Spleen (tissue), 11 donors: ENCODE data around the gene C1QTNF5. TPM values are rescaled to one million over a fixed set of nuclear protein-coding genes. Genes with fewer than 3 reads are reported as not detected.

Experiments
- DNase-seq: peaks from one replicate; pipeline ENCODE4 v3.0.0-alpha.2; 2020
- H3K27ac ChIP-seq, 8 donors: fragments of 200-600 bp; sonication (generic) in 7 of 8; 1 replicate in 4 of 8; 2 replicates in 4 of 8; pipeline versions ENCODE4 v1.5.0 to v1.8.0; 2016 to 2021; ENCODE audit warnings: inconsistent platforms in 4 of 8, mild to moderate bottlenecking in 4 of 8, moderate library complexity in 1 of 8
- H3K27me3 ChIP-seq, 7 donors: fragments of 200-600 bp; sonication (generic) in 6 of 7; replicated peaks in 1 of 7; 1 replicate in 4 of 7; 2 replicates in 3 of 7; pipeline versions ENCODE4 v1.5.0 to v1.8.0; 2016 to 2021; ENCODE audit warnings: inconsistent platforms in 3 of 7, mild to moderate bottlenecking in 1 of 7
- H3K36me3 ChIP-seq, 6 donors: fragments of 200-600 bp; sonication (generic) in 5 of 6; 1 replicate in 4 of 6; 2 replicates in 2 of 6; pipeline versions ENCODE4 v1.5.0 to v1.8.0; 2016 to 2021; ENCODE audit warnings: inconsistent platforms in 2 of 6
- H3K4me1 ChIP-seq, 6 donors: fragments of 200-600 bp; sonication (generic) in 5 of 6; 1 replicate in 3 of 6; 2 replicates in 3 of 6; pipeline versions ENCODE4 v1.5.0 to v1.8.0; 2016 to 2021; ENCODE audit warnings: inconsistent platforms in 3 of 6
- H3K4me3 ChIP-seq, 8 donors: fragments of 200-600 bp; sonication (generic) in 7 of 8; 1 replicate in 4 of 8; 2 replicates in 4 of 8; pipeline versions ENCODE4 v1.5.0 to v1.8.0; 2016 to 2021; ENCODE audit warnings: inconsistent platforms in 4 of 8, mild to moderate bottlenecking in 4 of 8, moderate library complexity in 2 of 8
- H3K9me3 ChIP-seq, 8 donors: fragments of 200-600 bp; sonication (generic) in 7 of 8; 1 replicate in 4 of 8; 2 replicates in 4 of 8; pipeline versions ENCODE4 v1.5.0 to v1.8.0; 2016 to 2021; ENCODE audit warnings: inconsistent platforms in 4 of 8
- POLR2A ChIP-seq, 3 donors: fragments of 450-650 bp; IDR thresholded peaks; one replicate each; pipeline ENCODE4 v1.5.1; 2017; ENCODE audit warnings: antibody characterized with exemption in 3 of 3, mild to moderate bottlenecking in 1 of 3
- POLR2AphosphoS5 ChIP-seq, 3 donors: sonication (generic); formaldehyde crosslinking; IDR thresholded peaks; one replicate each; pipeline ENCODE4 v1.5.1; 2017; ENCODE audit warnings: antibody characterized with exemption in 3 of 3
- WGBS, 5 donors: extraction: QIAGEN DNeasy Blood & Tissue Kit in 3 of 5; methylation state at CpG; one replicate each; pipeline versions ENCODE4 v1.1.5 to v1.1.7; 2013 to 2018; 5-methylcytosine and 5-hydroxymethylcytosine counted together
- intact Hi-C: fragments of 100-400 bp; cut with DNase I; formaldehyde crosslinking; loops from one replicate; pipeline ENCODE4 v1.15.0; 2023; ENCODE audit warnings: low total_unique reads
- polyA plus RNA-seq, 3 donors: library from polyadenylated mRNA; stranded (reverse); fragments of 200-250 nt; gene quantifications; one replicate each; pipeline ENCODE4 v1.2.1, GENCODE V29; 2013
- total RNA-seq, 7 donors: library from RNA; depleted of rRNA in 3 of 7; stranded (reverse); fragments of >200 nt in 3 of 7; fragmentation: NEBNext Ultra II Directional in 4 of 7; extraction: Animal tissue kit (Norgen Biotek cat#: 25700) in 4 of 7; gene quantifications; one replicate each; pipeline versions ENCODE4 v1.1.0 to v1.2.1, GENCODE V29; 2016 to 2021
- TF ChIP-seq, protein P1 (sequence below), 11 experiments: fragments of 200-600 bp in 7 of 11; fragments of 450-650 bp in 4 of 11; sonication (generic) in 4 of 11; IDR thresholded peaks in 8 of 11; conservative IDR thresholded peaks in 3 of 11; 1 replicate in 7 of 11; 2 replicates in 4 of 11; pipeline versions ENCODE4 v1.4.0 to v1.8.0; 2016 to 2021; ENCODE audit warnings: antibody characterized with exemption in 11 of 11, inconsistent platforms in 4 of 11, mild to moderate bottlenecking in 1 of 11
- donor health status: healthy with polysubstance abuse.
- donor health status: DM: no; HTN: no; CAD: no; lungs with moderate emphysema.
- donor health status: DM: no; HTN: no; CAD: no.
- donor health status: Bipolar disorder and iron deficiency.
- donor health status: healthy.
- donor health status: DM: no; HTN: no; CAD: no.
- donor health status: DM: yes; HTN: yes; CAD: no.

C1QTNF5 gene
- total and polyA plus RNA-seq, 10 donors: 10.3 to 55.0 (median 29.9) TPM

- H3K36me3 ChIP-seq: peaks cover 0 to 4% (median 0%) of the 10 kb centered on the region in 6 donors
- peaks cover 0 to 73% (median 29%) of the 10 kb centered on the region in 7 donors for H3K27me3 ChIP-seq
- H3K4me3 ChIP-seq: peak overlapping the region in 1 of 8 donors; percentile 77
- H3K9me3 ChIP-seq: no peaks in the 10 kb centered on the region
- TF ChIP-seq POLR2AphosphoS5 (IDR thresholded peaks at IDR 0.05): peak in 2 of 3 donors; percentile 30 to 38
- TF ChIP-seq, protein P1, sequence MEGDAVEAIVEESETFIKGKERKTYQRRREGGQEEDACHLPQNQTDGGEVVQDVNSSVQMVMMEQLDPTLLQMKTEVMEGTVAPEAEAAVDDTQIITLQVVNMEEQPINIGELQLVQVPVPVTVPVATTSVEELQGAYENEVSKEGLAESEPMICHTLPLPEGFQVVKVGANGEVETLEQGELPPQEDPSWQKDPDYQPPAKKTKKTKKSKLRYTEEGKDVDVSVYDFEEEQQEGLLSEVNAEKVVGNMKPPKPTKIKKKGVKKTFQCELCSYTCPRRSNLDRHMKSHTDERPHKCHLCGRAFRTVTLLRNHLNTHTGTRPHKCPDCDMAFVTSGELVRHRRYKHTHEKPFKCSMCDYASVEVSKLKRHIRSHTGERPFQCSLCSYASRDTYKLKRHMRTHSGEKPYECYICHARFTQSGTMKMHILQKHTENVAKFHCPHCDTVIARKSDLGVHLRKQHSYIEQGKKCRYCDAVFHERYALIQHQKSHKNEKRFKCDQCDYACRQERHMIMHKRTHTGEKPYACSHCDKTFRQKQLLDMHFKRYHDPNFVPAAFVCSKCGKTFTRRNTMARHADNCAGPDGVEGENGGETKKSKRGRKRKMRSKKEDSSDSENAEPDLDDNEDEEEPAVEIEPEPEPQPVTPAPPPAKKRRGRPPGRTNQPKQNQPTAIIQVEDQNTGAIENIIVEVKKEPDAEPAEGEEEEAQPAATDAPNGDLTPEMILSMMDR (IDR thresholded peaks at IDR 0.05 in 8 of 11, conservative IDR thresholded peaks at IDR 0.05 in 3 of 11): no peak
- DNase-seq: no peak
- intact Hi-C loops: no loop called here
- 37 to 72% (median 49%) methylated on average over 11 of the region's 11 CpGs for WGBS, 5 donors
- peak overlapping the region; percentile 15 to 86 (median 80) for H3K27ac ChIP-seq
- H3K4me1 ChIP-seq: peaks cover 21 to 90% (median 80%) of the 10 kb centered on the region in 6 donors
Measured at GRCh38 chr11:119319700-119320239, 20.9 kb downstream of the C1QTNF5 start.

- 67 to 91% (median 70%) methylated on average over 6 to 8 of the region's 8 CpGs for WGBS, 5 donors
- TF ChIP-seq, protein P1 (IDR thresholded peaks at IDR 0.05 in 8 of 11, conservative IDR thresholded peaks at IDR 0.05 in 3 of 11): no peak
- no peak for TF ChIP-seq POLR2A (IDR thresholded peaks at IDR 0.05)
- no peak for TF ChIP-seq POLR2AphosphoS5 (IDR thresholded peaks at IDR 0.05)
- Histone ChIP-seq H3K4me3 (peak overlapping the region in 1 of 8 donors; percentile 4), H3K27ac (peak overlapping the region; percentile 54 to 86 (median 76)), H3K9me3 (no peaks in the 10 kb centered on the region), H3K4me1 (peaks cover 21 to 93% (median 83%) of the 10 kb centered on the region in 6 donors), H3K36me3 (peaks cover 0 to 9% (median 0%) of the 10 kb centered on the region in 6 donors), H3K27me3 (peaks cover 0 to 78% (median 31%) of the 10 kb centered on the region in 7 donors)
- intact Hi-C loops: no loop called here
- no peak for DNase-seq
Measured at GRCh38 chr11:119319136-119319699, 21.5 kb downstream of the C1QTNF5 start.

DNA sequence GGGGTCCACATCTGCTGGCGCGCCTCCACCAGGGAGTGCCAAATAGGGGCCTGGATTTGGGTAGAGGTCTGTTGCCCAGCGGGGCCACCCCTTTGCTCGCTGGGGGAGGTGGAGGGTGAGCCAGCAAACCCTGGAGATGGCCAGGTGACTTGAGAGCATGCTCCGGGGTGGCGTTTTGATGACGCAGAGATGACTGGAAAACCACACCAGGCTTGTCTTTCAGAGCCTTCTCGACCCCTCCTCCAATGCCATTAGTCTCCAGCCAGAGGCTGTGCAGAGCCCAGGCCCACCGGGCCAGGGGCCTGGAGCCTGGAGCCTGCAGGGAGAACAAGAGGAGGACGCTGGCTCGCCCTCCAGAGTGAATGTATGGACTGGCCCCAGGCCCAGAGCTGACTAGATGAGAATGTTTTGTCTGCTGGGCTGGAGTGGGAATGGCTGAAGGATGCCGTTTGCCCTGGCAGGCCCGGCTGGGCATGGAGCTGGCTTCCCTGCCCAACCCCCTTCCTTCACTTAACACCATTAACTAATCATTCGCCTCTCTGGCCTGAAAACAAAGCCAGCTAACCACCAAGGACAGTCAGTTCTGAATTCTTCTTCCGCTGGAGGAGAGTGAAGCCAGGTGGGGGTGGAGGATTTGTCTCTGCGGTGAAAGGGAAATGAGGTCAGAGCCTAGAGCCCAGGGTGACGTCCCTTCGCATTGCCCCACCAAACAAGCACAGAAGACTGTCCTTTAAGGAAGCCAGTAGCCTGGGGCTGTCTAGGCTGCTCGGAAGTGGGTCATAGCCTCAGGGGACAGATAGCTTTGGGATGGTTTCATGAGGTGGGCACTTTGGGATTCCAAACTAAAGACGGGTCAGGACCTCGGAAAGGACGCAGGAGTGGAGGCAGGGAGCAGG is 22.2 kb downstream of the C1QTNF5 start:
- Histone ChIP-seq H3K4me3 (peak overlapping the region in 1 of 8 donors; percentile 22), H3K4me1 (peaks cover 21 to 89% (median 81%) of the 10 kb centered on the region in 6 donors), H3K9me3 (no peaks in the 10 kb centered on the region), H3K27ac (peak overlapping the region in 7 of 8 donors; percentile 58 to 86 (median 80)), H3K36me3 (peaks cover 0 to 17% (median 0%) of the 10 kb centered on the region in 6 donors), H3K27me3 (peaks cover 0 to 82% (median 31%) of the 10 kb centered on the region in 7 donors)
- TF ChIP-seq POLR2A (IDR thresholded peaks at IDR 0.05) (no peak), POLR2AphosphoS5 (IDR thresholded peaks at IDR 0.05) (peak in 2 of 3 donors; percentile 34 to 70)
- TF ChIP-seq, protein P1 (IDR thresholded peaks at IDR 0.05 in 8 of 11, conservative IDR thresholded peaks at IDR 0.05 in 3 of 11): no peak
- no peak for DNase-seq
- 55 to 72% (median 64%) methylated on average over 11 to 22 of the region's 22 CpGs for WGBS, 5 donors
- intact Hi-C loops: no loop called here
